GM18870 (cell line): ENCODE results near the gene DAZAP1.

Experiments
- ATAC-seq: cut with Tn5 transposase; IDR thresholded peaks from one replicate; pipeline ENCODE4 v1.9.1; 2021; ENCODE audit warnings: moderate library complexity; ENCODE audit not compliant: unreplicated experiment

The DAZAP1 gene

DNA sequence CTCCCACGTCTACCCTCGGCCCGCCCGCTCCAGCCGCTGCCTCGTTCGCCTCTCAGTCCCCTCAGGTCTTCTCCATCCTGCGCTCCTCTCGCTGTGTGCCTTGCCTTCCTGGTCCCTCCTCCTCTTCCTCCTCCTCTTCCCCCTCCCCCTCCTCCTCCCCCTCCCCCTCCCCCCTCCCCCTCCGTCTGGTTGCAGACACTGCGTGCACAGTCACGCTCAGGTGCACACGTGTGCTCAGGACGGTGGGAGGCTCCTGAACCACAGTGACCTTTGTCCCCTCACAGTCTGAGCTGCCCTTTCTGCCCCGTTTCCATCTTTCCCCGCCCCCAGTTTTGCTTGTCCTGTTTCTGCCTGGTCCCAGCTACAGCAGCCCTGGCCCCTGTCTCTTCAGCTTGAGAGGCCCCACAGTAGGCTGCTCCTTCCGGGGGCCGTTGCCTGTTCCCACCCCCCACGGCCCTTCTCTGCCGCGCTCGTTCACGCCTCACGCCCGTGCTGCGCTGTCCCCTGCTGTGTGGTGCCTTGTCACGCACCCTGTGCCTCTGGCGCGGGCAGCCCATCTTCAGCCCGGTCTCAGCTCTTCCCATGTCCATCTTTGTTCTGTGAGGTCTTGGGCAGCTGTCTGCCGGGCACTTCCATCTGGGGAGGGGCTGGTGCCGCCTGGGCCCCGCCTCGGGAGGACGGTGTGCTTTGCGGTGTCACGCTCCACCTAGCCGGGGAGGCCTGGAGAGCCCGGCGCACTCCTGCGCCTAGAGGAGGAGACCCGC lies 17.0 kb downstream of the DAZAP1 start:
- ATAC-seq: no peak

DNA sequence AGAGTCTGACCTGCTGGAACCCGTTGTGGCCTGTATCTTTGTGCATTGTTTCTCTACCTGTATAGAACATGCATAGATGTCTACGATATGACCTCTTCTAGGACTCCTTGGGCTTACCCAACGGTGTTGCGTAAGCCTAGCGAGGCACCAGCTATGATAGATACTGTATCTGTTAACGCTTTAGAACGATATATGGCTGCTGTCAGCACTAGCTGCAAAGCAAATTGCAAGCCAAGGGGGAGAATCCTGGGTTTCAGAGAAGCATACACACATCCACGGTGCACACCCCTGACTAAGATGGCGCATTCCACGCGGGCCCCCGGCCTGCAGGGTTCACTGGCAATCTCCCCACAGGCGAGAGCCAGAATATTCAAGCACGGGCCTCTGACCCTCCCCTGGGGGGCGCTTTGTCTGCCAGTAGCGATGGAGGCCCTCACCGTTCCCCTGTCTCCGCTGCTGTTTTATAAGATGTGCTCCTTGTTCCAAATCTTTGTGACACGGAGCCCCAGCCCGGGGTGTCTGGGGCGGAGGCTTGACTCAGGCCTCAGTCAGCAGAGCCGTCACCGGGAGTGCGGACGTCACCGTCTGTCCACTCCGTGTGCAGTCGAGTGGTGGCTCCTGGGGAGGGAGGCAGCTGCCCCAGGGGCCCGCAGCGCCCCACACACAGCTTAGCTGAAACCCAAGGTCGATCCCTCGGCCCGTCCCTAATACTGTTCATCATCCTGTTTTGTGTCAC lies 17.9 kb downstream of the DAZAP1 start:
- ATAC-seq: no peak

DNA sequence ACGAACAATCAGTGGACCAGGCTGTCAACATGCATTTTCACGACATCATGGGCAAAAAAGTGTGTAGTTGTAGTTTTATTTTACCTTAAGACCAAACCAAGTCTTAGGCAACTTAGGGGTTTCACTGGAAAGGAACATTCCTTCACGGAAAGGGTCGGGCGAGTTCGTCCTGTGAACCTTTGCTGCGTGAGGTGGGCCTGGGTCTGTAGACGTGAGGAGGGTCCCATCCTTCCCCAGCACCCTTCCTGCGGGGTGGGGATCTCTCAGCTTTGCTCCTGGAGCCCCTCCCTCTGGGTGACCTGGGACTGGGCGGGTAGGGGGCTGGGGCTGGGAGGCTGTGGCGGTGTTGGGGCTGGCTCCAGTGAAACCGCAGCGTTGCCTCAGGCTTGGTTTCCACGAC lies 18.5 kb downstream of the DAZAP1 start:
- no peak for ATAC-seq

DNA sequence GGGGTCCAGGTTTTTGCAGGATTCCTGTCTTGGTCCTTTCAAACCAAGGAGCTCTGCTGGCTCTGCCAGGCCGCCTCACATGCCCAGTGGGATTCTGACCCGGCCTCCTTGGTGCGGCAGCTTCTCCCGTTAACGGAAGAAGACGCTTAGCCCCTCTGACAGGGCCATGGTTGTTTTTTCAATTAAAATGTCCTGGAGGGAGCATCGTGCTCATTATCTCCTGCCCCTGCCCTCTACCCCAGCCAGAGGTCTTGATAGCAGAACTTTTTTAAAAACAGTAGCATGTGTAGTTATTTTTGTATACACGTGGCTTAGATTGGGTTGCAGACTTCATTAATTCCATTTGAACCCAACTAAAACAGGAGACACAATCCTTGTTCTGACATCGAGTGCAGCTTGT lies 19.4 kb downstream of the DAZAP1 start:
- no peak for ATAC-seq

DNA sequence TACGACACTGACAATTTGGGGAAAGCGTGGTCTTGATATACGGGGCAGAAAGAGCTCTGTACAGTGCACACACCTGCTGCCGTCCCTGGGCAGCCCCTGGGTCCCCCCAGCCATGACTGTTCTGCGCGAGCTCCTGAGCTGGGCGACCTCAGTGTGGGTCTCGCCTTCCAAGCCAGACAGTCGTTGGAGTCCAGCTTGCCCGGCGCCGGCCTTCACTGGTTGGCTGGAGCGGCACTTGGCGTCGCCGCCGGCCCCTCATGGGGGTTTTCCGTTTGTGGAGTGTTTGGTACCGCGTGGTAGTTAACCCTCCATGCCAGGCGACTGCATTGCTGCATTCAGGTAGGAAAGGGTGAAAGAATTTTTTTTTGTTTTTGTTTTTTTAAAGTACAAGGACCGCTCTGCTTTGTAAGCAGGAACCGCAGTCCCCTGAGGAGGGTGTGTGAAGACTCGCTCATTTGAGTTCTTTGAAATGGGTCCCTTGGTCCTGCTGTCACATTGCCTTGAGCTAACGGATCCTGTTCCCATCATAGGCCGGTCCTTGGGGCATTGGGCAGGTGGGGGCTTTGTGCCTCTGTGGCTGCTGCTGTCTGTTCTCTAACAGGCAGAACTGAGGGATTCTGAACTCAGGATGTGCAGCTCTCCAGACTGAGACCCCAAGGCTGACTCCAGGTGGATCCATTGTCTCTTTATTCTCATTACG lies 20.0 kb downstream of the DAZAP1 start:
- ATAC-seq: no peak

DNA sequence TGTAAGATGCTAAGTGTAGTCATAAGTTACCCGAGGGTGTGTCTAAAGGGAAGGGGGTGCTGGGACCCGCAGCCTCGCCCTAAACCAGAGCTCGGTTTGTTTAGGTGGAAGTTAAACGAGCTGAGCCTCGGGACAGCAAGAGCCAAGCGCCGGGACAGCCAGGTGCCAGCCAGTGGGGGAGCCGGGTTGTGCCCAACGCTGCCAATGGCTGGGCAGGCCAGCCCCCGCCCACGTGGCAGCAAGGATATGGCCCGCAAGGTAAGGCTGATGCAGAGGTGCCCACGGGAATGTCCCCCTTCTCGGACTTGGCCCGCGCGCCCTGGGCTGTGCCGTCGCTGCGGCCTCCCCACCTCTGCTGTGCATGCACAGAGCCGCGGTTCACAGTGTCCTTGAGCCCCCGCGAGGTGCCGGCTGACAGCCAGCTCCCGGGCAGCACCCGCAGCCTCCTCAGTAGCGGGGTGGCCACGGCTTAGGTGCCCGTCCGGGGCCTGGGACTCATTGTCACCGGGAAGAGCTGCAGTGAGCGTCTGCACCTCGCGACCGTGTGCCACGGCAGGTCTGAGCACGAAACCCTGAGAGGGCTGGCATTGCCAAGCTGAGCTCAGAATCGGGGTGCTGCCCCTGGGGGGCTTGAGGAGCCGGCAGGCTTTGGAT lies 21.5 kb downstream of the DAZAP1 start:
- no peak for ATAC-seq

DNA sequence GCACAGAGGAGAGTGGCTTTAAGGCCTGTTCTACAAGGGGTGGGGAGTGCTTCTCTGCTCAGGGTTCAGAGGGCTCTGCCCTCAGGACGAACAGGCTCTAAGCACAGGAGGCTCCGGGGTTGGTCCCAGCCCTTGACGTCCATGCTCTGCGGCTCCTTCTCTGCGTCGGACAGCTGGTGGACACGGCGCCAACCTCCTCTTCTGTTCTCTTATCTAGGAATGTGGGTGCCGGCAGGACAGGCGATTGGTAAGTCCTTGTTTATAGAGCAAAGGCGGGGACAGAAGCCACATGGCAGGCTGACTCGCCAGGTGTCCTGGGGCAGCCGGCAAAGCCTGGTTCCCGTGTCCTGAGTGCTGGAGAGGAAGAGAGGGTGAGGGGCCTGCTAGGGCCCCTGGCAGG lies 22.4 kb downstream of the DAZAP1 start:
- no peak for ATAC-seq

DNA sequence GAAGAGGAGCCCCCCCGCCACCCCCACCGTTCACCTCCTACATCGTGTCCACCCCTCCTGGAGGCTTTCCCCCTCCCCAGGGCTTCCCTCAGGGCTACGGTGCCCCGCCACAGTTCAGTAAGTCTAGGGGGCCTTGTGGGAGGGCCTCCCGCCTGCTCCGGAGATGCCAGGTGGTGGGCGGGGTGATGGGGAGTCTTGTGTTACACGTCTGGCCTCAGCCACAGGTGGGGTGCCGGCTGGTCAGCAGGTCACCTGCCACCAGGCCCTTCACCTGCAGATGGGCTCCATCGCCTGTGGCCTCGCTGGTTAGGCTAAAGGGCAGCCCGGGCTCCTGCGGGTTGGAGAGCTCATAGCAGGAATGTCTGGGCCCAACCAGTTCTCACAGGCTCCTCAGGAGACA lies 22.9 kb downstream of the DAZAP1 start:
- no peak for ATAC-seq

DNA sequence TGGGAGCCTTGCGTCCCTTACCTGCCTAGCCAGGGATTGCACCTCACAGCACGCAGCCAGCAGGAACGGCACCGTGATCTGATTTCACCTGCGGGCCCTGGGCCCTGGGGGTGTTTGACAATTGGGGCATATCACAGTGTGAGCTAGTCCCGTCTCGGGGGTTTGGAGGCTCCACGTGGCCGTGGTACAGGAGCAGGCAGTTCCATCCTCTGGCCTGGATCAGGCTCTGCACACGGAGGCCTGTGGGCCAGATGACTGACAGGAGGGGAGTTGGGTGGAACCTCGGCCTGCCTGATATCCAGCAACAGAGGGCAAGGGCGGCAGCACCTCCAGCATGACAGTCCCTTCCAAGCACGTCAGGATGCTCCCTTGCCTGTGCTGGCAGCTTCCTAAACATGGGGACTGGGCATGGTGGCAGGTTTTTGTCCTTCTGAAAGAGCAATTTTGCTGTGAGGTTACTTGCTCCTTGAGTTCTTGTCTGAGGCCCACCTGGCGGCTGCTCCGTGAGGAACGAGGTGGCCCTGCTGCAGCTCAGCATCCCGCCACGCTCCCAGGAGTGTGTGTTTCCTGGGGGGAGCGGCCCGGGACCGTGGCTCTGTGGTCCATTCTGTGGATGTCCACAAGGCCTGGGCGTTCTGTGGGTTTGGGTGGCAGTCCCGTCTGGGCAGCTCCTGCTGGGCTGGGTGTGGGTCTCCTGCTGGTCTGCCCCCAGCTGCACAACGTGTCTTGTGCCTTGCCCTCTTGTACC lies 24.5 kb downstream of the DAZAP1 start:
- no peak for ATAC-seq

DNA sequence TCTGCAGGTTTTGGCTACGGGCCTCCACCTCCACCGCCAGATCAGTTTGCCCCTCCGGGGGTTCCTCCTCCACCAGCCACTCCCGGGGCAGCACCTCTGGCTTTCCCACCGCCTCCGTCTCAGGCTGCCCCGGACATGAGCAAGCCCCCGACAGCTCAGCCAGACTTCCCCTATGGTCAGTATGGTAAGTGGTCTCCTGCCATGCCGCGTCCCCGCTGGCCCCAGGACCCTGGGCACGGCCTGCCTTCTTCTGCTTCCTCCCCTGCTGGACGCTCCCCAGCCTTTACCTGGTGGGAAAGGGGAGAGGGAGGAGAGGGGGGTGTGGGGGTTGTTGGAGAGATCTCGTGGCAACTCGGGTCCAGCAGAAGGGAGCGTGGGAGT lies 25.1 kb downstream of the DAZAP1 start:
- ATAC-seq: no peak

DNA sequence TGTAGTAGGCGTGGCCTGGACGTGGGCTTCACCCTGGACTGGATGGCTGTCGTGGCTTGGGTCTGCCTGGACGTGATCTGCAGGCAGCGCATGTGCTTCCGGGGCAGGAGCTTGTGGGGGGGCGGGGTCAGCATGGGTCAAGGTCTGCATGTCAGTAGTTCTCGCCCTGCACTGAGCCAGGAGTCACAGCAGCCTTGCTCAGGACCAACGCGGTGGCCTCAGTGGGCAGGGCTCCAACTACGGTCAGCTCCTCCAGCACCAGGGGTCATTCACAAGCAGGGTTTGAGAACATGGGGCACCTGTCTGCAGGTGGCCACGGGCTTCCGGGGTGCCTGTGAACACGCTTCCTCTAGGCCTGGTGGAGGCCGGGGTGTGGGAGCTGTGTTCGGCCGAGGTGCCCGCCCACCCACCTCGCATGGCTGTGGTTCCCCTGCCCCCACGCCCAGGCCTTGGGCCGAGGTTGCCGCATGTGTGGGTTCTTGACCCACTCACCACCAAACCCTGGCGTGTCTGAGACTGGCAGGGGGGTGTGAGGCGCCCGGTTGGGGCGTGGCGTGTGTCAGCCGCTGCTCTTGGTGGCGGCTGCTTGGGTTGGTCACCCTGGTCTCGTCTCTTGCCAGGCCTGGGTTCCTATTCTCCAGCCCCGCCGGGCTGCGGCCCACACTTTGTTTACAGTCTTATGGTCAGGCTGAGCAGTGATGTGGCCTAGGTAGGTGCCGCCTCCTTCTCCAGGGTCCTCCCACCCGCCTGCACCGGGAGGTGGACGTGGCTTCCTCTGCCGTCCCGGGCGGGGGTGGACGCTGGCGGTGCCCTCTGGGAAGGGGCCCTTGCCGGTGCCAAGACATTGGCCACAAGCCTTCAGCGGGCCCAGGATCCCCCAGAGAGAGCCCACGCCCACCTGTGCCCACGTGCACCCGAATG lies 26.0 kb downstream of the DAZAP1 start:
- ATAC-seq: no peak

DNA sequence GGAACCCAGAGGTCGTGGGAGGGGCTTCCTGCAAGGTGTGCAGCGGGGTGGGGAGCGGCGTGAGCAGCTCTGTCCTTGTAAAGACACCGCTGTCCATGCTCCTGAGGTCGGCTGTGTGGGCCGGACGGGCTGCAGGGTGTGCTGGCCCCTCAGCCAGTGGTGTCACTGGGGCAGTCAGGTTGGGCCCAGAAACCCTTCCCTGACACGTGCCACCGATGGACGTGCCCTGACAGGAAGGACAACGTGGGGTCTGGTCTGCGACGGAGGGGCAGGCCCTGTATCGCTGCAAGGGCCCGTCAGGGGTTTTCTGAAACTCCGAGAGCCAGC lies 26.6 kb downstream of the DAZAP1 start:
- ATAC-seq: no peak

DNA sequence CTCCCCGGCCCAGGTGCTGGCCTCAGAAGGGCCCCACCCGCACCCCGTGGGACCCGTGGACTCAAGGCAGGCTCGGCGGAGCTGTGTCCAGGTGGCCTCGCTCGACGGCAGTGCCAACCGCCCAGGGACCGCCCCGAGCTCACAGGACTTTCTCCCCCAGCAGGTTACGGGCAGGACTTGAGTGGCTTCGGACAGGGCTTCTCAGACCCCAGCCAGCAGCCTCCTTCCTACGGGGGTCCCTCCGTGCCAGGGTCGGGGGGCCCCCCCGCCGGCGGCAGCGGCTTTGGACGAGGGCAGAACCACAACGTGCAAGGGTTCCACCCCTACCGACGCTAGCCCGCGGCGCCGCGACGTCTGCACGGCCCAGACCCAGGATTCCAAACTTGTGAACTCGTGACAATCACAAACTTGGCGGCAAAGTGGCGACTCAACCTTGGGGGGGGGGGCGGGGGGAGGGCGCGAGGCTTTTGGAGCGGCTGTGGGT lies 27.2 kb downstream of the DAZAP1 start:
- no peak for ATAC-seq

DNA sequence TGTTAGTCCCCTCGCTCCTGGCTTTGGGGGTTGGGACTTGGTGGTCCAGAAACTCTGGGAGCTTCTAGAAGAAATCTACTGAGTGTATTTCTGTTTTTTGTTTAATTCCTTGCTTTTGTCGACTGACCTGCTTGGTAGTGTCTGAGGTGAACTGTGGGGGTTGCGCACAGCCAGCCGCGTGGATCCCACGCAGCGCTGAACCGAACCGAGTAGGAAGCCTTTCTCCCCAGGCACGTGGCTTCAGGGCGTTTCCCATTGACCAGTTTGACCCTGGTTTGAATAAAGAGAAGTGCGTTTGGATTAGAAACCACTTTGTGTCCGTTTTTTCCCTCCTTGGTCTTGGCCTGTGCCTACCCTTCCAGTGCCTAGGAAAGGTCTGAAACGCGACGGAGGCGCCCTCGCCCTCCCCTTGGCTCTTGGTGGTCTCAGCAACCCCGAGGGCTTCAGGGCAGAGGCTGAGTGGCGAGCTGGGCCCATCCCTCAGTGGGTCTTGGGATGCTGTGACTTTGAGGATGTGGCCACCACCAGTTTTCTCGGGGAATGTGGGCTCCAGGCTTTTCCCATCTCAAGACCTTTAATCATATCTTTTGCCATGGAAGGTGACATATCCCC lies 28.1 kb downstream of the DAZAP1 start:
- ATAC-seq: no peak

DNA sequence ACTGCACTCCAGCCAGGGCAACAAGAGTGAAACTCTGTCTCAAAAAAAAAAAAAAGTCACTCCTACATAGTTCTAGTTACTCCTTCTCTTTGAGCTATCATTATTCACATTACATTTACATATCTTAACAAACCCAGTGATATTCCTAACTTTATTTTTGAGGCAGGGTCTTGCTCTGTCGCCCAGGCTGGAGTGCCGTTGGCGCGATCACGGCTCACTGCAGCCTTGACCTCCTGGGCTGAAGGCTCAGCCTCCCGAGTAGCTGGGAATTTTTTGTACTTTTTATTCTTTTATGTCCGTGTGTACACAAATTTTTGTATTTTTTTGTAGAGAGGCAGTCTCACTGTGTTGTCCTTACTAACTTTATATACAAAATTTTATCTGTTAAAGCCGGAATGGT lies 30.2 kb downstream of the DAZAP1 start:
- ATAC-seq: no peak

DNA sequence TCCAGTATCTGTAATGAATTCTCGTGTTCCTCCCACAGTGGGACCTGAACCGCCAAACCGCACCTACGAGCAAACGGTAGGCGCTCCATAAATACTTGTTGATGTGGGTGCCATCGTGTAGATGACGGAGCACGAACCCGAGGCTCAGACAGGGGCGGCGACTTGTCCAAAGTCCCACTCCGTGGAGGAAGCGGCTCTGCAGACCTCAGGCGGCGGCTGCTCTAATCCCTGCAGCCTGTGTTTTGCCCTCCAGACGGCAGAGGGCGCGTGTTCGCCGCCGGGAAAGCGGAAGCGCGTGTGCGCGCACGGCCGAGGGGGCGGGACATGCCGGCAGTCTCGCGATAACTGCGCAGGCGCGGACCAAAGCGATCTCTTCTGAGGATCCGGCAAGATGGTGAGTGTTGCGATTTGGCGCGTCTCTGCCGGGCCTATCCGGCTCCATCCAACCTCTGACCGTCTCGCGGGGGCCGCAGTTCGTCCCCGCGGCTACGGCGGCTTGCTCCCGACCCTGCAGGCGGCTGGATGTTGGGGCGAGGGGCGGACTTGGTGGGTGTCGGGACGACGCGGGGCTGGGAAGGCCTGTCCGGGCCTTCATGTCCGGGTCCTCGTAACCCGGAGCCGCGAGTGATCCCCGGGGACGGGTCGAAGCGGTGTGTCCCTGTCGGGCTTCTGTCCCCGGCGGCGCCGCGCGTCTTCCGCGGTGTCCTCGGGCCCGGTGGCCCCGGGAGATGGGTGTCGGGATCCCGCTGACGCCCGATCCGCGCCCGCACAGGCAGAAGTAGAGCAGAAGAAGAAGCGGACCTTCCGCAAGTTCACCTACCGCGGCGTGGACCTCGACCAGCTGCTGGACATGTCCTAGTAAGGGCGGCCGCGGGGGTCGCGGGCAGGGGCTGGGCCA lies 30.9 kb downstream of the DAZAP1 start, which contains the start of gene RPS15:
RPS15 (plus strand) TSS at position 362 of the 898 bp plus-strand sequence; CDS start at position 392, 30 bp downstream.
- peak; percentile 66 for ATAC-seq

DNA sequence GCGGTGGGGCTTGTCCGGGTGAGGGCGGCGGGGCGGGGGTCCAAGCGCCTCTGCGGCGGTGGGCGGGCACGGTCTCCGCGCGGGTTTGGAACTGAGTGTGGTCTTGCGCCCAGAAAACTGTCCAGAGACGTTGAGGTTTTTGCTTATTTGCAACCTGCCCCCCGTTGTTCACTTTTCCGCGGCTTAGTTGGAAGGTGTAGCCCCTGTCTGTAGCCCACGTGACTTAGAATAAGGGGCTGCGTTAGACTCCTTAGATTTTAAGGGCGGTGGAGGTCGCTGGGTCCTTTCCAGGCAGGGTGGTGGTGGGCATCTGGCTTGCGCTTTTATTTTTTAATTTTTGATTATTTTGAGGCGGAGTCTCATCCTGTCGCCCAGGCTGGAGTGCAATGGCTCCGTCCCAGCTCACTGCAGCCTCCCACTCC lies 31.6 kb downstream of the DAZAP1 start:
- no peak for ATAC-seq
